Measurements from ENCODE around the gene DNA2.
"Not testable (repeated sequence)": the region's sequence is repeated elsewhere in the genome, so short reads cannot be mapped to it uniquely, and the experiment has no call there.

The DNA2 gene

GRCh38 chr10:68471586-68472408 lies at the start of gene DNA2:
Gene DNA2, minus strand, starts transcription at chr10:68471973. Its CDS starts 109 bp downstream, at chr10:68471864.
- DNase-seq (ENCODE audit: low spot score) = peak; percentile 71

- not testable (repeated sequence) for DNase-seq (ENCODE audit: low spot score)
Observed at GRCh38 chr10:68518609-68519008, 46.8 kb upstream of the DNA2 start.

GRCh38 chr10:68517188-68517587 lies 45.4 kb upstream of the DNA2 start:
- no peak for DNase-seq (ENCODE audit: low spot score)

- DNase-seq (ENCODE audit: low spot score) = no peak
Observed at GRCh38 chr10:68516766-68517165, 45.0 kb upstream of the DNA2 start.

GRCh38 chr10:68516216-68516615 lies 44.4 kb upstream of the DNA2 start:
- DNase-seq (ENCODE audit: low spot score) = not testable (repeated sequence)

GRCh38 chr10:68508090-68508489 lies 36.3 kb upstream of the DNA2 start:
- no peak for DNase-seq (ENCODE audit: low spot score)

- DNase-seq (ENCODE audit: low spot score) = no peak
Observed at GRCh38 chr10:68506411-68506810, 34.6 kb upstream of the DNA2 start.

GRCh38 chr10:68502846-68503245 lies 31.1 kb upstream of the DNA2 start:
- no peak for DNase-seq (ENCODE audit: low spot score)

- DNase-seq (ENCODE audit: low spot score) = no peak
Observed at GRCh38 chr10:68501691-68502090, 29.9 kb upstream of the DNA2 start.

- DNase-seq (ENCODE audit: low spot score) = no peak
Observed at GRCh38 chr10:68499544-68499943, 27.8 kb upstream of the DNA2 start.

GRCh38 chr10:68496072-68496471 lies 24.3 kb upstream of the DNA2 start:
- no peak for DNase-seq (ENCODE audit: low spot score)

GRCh38 chr10:68492118-68492517 lies 20.3 kb upstream of the DNA2 start:
- no peak for DNase-seq (ENCODE audit: low spot score)

GRCh38 chr10:68489919-68490318 lies 18.1 kb upstream of the DNA2 start:
- DNase-seq (ENCODE audit: low spot score) = no peak

- DNase-seq (ENCODE audit: low spot score) = no peak
Observed at GRCh38 chr10:68474021-68474420, 2.2 kb upstream of the DNA2 start.

GRCh38 chr10:68471063-68471585 lies 649 bp downstream of the DNA2 start:
- DNase-seq (ENCODE audit: low spot score) = no peak

GRCh38 chr10:68470300-68470699 lies 1.5 kb downstream of the DNA2 start:
- DNase-seq (ENCODE audit: low spot score) = no peak

- DNase-seq (ENCODE audit: low spot score) = no peak
Observed at GRCh38 chr10:68469838-68470237, 1.9 kb downstream of the DNA2 start.

- DNase-seq (ENCODE audit: low spot score) = not testable (repeated sequence)
Observed at GRCh38 chr10:68464729-68465128, 7.0 kb downstream of the DNA2 start.

- no peak for DNase-seq (ENCODE audit: low spot score)
Observed at GRCh38 chr10:68463365-68464093, 8.2 kb downstream of the DNA2 start.

- DNase-seq (ENCODE audit: low spot score) = no peak
Observed at GRCh38 chr10:68462536-68462935, 9.2 kb downstream of the DNA2 start.

- DNase-seq (ENCODE audit: low spot score) = no peak
Observed at GRCh38 chr10:68461032-68461431, 10.7 kb downstream of the DNA2 start.

GRCh38 chr10:68449698-68450097 lies 22.1 kb downstream of the DNA2 start:
- DNase-seq (ENCODE audit: low spot score) = not testable (repeated sequence)

- DNase-seq (ENCODE audit: low spot score) = no peak
Observed at GRCh38 chr10:68446179-68446578, 25.6 kb downstream of the DNA2 start.
